ENCODE measurements around the gene HINFP. TPM values are rescaled to one million over a fixed set of nuclear protein-coding genes. Genes with fewer than 3 reads are reported as not detected.

The HINFP gene
- total and polyA plus RNA-seq, 7 experiments from 2014 or later: 14.7 to 79.7 (median 32.7) TPM

DNA sequence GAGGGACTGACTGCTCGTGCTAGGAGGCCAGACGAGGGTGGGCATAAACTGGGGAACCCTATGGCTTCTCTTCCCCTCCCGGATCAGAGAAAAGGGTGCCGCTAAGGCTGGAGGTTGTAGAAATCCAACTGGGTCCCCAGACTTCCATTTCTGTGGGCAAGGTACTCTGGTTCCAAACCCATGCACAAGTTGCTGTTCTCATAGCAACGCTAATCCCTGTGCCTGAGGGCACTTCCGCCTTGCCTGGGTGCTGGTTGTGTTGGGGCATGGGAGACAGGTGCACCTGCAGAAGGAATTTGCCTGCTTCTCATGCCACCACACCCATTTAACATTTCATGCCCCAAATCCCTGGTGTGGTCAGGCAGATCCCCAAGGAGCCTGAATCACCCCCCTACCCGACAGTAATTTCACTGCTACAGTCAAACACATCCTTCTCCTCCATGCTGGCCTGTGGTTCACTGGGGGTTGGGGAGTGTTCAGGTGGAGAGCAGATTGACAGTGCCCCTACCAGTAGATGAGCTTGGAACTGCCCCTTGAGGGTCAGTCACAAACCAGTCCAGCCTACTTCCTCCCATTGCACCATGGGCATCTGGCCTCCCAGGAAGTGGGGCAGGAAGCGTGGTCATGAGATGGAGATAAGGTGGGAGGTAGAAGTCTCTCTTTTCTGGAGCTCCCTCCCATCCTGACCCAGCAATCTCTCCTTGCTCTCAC lies 13.1 kb upstream of the HINFP start:
- H3K9me3 Mint-ChIP-seq: no peaks in the 10 kb centered on the region
- H3K27me3 ChIP-seq (ENCODE audit: control insufficient read depth in 2 of 2, insufficient read depth in 2 of 2, low read length in 2 of 2): no peaks in the 10 kb centered on the region
- H3K4me1 ChIP-seq (ENCODE audit: control insufficient read depth in 2 of 2, insufficient read depth in 2 of 2, low read length in 2 of 2): peaks cover 20 to 25% of the 10 kb centered on the region in 2 donors
- ATAC-seq (no peak), DNase-seq (peak in 7 of 9 donors; percentile 41 to 56 (median 50))
- H3K36me3 ChIP-seq (ENCODE audit: control insufficient read depth in 2 of 3, insufficient read depth in 3 of 3, low read length in 3 of 3): peaks cover 9 to 40% (median 21%) of the 10 kb centered on the region in 3 experiments
- H3K27ac ChIP-seq (ENCODE audit: low read depth, low read length): peak overlapping the region; percentile 93
- intact Hi-C loops (cut with micrococcal nuclease): loop anchor here in 1 of 2 donors (5.0 kb wide), 2 partner anchors 59 to 154 kb away; partner anchors contain the start of gene NLRX1
- no peaks in the 10 kb centered on the region for H3K27me3 Mint-ChIP-seq
- peak overlapping the region; percentile 83 to 98 (median 92) for H3K4me3 Mint-ChIP-seq
- H3K4me3 ChIP-seq (ENCODE audit: low read length): peak overlapping the region; percentile 95
- CTCF ChIA-PET: interaction anchor here (0.7 kb wide), 1 partner anchor 13 kb away, joined by 3 read pairs; a partner anchor contains a TSS
- peaks cover 50 to 74% (median 57%) of the 10 kb centered on the region in 7 donors for H3K4me1 Mint-ChIP-seq
- H3K27ac Mint-ChIP-seq: peak overlapping the region; percentile 80 to 94 (median 86)
- POLR2A ChIA-PET: interaction anchor here (0.8 to 20.2 kb wide), 10 partner anchors 8 to 98 kb away, joined by 3 to 435 read pairs (median 6); partner anchors contain the start of genes C2CD2L, CBL, DPAGT1 and HINFP
- H3K9me3 ChIP-seq (ENCODE audit: control insufficient read depth in 2 of 3, low read length in 3 of 3): no peaks in the 10 kb centered on the region
- peaks cover 7 to 32% (median 19%) of the 10 kb centered on the region in 5 donors for H3K36me3 Mint-ChIP-seq

DNA sequence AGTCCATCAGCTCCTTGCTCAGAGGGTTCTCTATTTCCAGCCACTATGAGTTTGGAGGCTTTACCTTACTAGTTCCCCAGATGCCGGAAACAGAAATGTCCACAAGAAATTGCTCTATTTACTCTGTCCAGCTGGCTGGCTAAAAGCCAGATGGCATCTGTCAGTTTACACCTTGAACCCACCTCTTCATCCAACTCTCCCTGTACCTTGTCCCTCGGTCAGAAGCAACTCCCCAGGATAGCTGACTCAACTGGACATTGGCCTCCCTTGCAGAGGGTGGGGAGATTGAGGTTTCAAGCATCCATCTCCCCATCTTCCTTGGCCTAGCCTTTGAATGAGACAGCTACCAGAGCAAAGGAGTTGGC lies 12.5 kb upstream of the HINFP start:
- no peaks in the 10 kb centered on the region for H3K27me3 Mint-ChIP-seq
- ATAC-seq (no peak), DNase-seq (no peak)
- peak overlapping the region in 8 of 9 donors; percentile 80 to 94 (median 86) for H3K27ac Mint-ChIP-seq
- CTCF ChIA-PET: interaction anchor here (0.7 to 1.4 kb wide), 2 partner anchors 13 to 213 kb away, joined by 3 read pairs; a partner anchor contains a TSS
- intact Hi-C loops (cut with micrococcal nuclease): loop anchor here in 1 of 2 donors (5.0 kb wide), 2 partner anchors 58 to 153 kb away; partner anchors contain the start of gene NLRX1
- H3K4me1 Mint-ChIP-seq: peaks cover 49 to 71% (median 54%) of the 10 kb centered on the region in 7 donors
- H3K27me3 ChIP-seq (ENCODE audit: control insufficient read depth in 2 of 2, insufficient read depth in 2 of 2, low read length in 2 of 2): no peaks in the 10 kb centered on the region
- H3K9me3 ChIP-seq (ENCODE audit: control insufficient read depth in 2 of 3, low read length in 3 of 3): no peaks in the 10 kb centered on the region
- H3K9me3 Mint-ChIP-seq: no peaks in the 10 kb centered on the region
- peaks cover 9 to 45% (median 21%) of the 10 kb centered on the region in 3 experiments for H3K36me3 ChIP-seq (ENCODE audit: control insufficient read depth in 2 of 3, insufficient read depth in 3 of 3, low read length in 3 of 3)
- POLR2A ChIA-PET: interaction anchor here (0.8 to 20.2 kb wide), 9 partner anchors 7 to 225 kb away, joined by 3 to 435 read pairs (median 6); partner anchors contain the start of genes C2CD2L, CBL, DPAGT1 and HINFP
- peaks cover 7 to 35% (median 19%) of the 10 kb centered on the region in 5 donors for H3K36me3 Mint-ChIP-seq
- H3K4me3 ChIP-seq (ENCODE audit: low read length): peak overlapping the region; percentile 95
- peaks cover 20 to 24% of the 10 kb centered on the region in 2 donors for H3K4me1 ChIP-seq (ENCODE audit: control insufficient read depth in 2 of 2, insufficient read depth in 2 of 2, low read length in 2 of 2)
- peak overlapping the region; percentile 83 to 98 (median 92) for H3K4me3 Mint-ChIP-seq
- peak overlapping the region; percentile 93 for H3K27ac ChIP-seq (ENCODE audit: low read depth, low read length)

DNA sequence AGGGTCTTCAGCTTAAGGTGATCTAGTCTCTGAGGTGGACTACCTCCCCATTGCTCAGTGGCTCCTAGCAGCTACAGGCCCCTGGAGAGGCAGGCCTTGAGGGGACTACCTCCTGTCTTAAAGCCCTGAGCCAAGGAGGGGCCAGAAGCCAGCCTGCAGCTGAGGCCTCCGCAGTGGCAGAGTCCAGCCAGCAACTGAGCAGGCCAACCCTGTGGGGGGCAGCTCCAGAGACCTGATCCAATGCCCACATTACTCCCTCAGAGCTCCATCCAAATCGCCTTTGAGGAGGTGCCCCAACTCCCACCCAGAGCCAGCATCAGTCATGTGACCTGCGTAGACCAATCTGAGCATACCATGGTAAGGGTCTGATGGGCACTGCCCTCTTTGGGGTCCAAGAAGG lies 11.5 kb upstream of the HINFP start:
- H3K36me3 ChIP-seq (ENCODE audit: control insufficient read depth in 2 of 3, insufficient read depth in 3 of 3, low read length in 3 of 3): peaks cover 9 to 53% (median 21%) of the 10 kb centered on the region in 3 experiments
- Mint-ChIP-seq H3K4me1 (peaks cover 47 to 70% (median 55%) of the 10 kb centered on the region in 7 donors), H3K9me3 (no peaks in the 10 kb centered on the region), H3K27ac (peak overlapping the region; percentile 31 to 91 (median 85)), H3K4me3 (peak overlapping the region in 9 of 10 donors; percentile 83 to 98 (median 92)), H3K27me3 (no peaks in the 10 kb centered on the region), H3K36me3 (peaks cover 7 to 41% (median 19%) of the 10 kb centered on the region in 5 donors)
- ATAC-seq (no peak), DNase-seq (no peak)
- H3K9me3 ChIP-seq (ENCODE audit: control insufficient read depth in 2 of 3, low read length in 3 of 3): no peaks in the 10 kb centered on the region
- H3K27me3 ChIP-seq (ENCODE audit: control insufficient read depth in 2 of 2, insufficient read depth in 2 of 2, low read length in 2 of 2): no peaks in the 10 kb centered on the region
- CTCF ChIA-PET: interaction anchor here (0.8 to 1.4 kb wide), 3 partner anchors 11 to 212 kb away, joined by 3 to 4 read pairs (median 3); partner anchors contain the start of genes CBL and HINFP
- peaks cover 20 to 33% of the 10 kb centered on the region in 2 donors for H3K4me1 ChIP-seq (ENCODE audit: control insufficient read depth in 2 of 2, insufficient read depth in 2 of 2, low read length in 2 of 2)
- POLR2A ChIA-PET: interaction anchor here (0.6 to 20.2 kb wide), 11 partner anchors 6 to 224 kb away, joined by 3 to 435 read pairs (median 6); partner anchors contain the start of genes C2CD2L, CBL, CENATAC and DPAGT1
- H3K27ac ChIP-seq (ENCODE audit: low read depth, low read length): peak overlapping the region; percentile 93
- intact Hi-C loops (cut with micrococcal nuclease): loop anchor here in 1 of 2 donors (5.0 kb wide), 2 partner anchors 57 to 152 kb away; partner anchors contain the start of gene NLRX1
- no peak overlapping the region for H3K4me3 ChIP-seq (ENCODE audit: low read length)

DNA sequence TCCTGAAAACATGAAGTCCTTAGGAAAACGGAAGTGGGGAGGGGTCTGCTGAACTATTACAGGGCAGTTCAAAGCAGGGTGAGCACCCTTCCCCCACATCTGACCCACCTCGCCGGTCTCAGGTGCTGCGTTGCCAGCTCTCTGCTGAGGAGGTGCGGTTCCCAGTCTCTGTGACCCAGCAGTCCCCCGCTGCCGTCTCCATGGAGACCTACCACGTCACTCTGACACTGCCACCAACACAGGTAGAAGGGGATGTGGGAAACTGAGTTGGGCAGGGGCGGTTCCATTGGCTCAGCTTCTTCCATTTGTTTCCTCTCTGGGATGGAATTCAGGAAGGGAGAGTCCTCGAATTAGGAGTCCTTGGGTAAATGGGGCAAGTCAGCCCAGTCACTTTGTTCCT lies 10.9 kb upstream of the HINFP start:
- no peak for DNase-seq
- peaks cover 20 to 39% of the 10 kb centered on the region in 2 donors for H3K4me1 ChIP-seq (ENCODE audit: control insufficient read depth in 2 of 2, insufficient read depth in 2 of 2, low read length in 2 of 2)
- Mint-ChIP-seq H3K9me3 (no peaks in the 10 kb centered on the region), H3K36me3 (peaks cover 11 to 45% (median 24%) of the 10 kb centered on the region in 5 donors), H3K4me1 (peaks cover 48 to 75% (median 59%) of the 10 kb centered on the region in 7 donors), H3K27ac (peak overlapping the region; percentile 38 to 88 (median 80)), H3K27me3 (no peaks in the 10 kb centered on the region), H3K4me3 (peak overlapping the region in 7 of 10 donors; percentile 5 to 96 (median 32))
- H3K27ac ChIP-seq (ENCODE audit: low read depth, low read length): peak overlapping the region; percentile 93
- no peak for ATAC-seq
- H3K27me3 ChIP-seq (ENCODE audit: control insufficient read depth in 2 of 2, insufficient read depth in 2 of 2, low read length in 2 of 2): no peaks in the 10 kb centered on the region
- H3K9me3 ChIP-seq (ENCODE audit: control insufficient read depth in 2 of 3, low read length in 3 of 3): no peaks in the 10 kb centered on the region
- H3K36me3 ChIP-seq (ENCODE audit: control insufficient read depth in 2 of 3, insufficient read depth in 3 of 3, low read length in 3 of 3): peaks cover 9 to 53% (median 21%) of the 10 kb centered on the region in 3 experiments
- ChIA-PET POLR2A (interaction anchor here (1.8 to 20.2 kb wide), 4 partner anchors 6 to 43 kb away, joined by 6 to 435 read pairs (median 221); partner anchors contain the start of genes C2CD2L, DPAGT1, HINFP and HMBS), CTCF (interaction anchor here (1.4 kb wide), 1 partner anchor 212 kb away, joined by 3 read pairs; no protein-coding TSS in a partner anchor)
- no peak overlapping the region for H3K4me3 ChIP-seq (ENCODE audit: low read length)
- intact Hi-C loops (cut with micrococcal nuclease): no loop called here

DNA sequence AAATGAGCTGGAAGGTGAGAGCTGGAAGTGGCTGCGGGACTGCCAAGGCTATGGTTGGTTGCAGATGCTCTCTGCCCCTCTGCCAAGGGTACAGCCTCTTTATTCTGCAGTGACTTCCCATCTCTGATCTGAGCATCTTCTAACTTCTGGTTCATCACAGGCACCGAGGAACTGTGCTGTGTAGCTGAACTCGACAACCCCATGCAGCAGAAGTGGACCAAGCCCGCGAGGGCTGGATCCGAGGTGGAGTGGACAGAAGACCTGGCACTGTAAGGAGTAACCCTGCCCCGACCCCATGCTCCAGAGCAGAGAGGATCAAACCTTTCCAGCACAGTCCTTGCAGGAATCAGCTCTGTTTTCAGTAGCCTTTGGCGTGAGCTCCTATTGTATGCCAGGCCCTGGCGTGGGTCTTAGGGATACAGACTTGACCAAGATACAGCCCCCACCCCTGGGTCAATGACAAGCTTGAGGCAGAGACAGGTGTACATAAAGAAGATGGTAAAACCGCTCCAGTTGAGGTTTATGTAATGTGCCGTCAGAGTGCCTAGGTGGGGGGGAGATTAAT lies 9.9 kb upstream of the HINFP start:
- CTCF ChIA-PET: interaction anchor here (1.5 kb wide), 1 partner anchor 9 kb away, joined by 7 read pairs; the partner anchor contains the start of gene DPAGT1

More for the DNA sequence above, 9.9 kb upstream of the HINFP start:
- peaks cover 9 to 53% (median 21%) of the 10 kb centered on the region in 3 experiments for H3K36me3 ChIP-seq (ENCODE audit: control insufficient read depth in 2 of 3, insufficient read depth in 3 of 3, low read length in 3 of 3)
- DNase-seq (no peak), ATAC-seq (no peak)
- H3K4me1 ChIP-seq (ENCODE audit: control insufficient read depth in 2 of 2, insufficient read depth in 2 of 2, low read length in 2 of 2): peaks cover 18 to 44% of the 10 kb centered on the region in 2 donors
- Mint-ChIP-seq H3K27ac (peak overlapping the region in 8 of 9 donors; percentile 31 to 85 (median 60)), H3K4me1 (peaks cover 50 to 75% (median 59%) of the 10 kb centered on the region in 7 donors), H3K9me3 (no peaks in the 10 kb centered on the region), H3K27me3 (no peaks in the 10 kb centered on the region), H3K36me3 (peaks cover 12 to 51% (median 25%) of the 10 kb centered on the region in 5 donors), H3K4me3 (no peak overlapping the region)
- no peak overlapping the region for H3K4me3 ChIP-seq (ENCODE audit: low read length)
- POLR2A ChIA-PET: interaction anchor here (1.6 to 16.1 kb wide), 3 partner anchors 10 to 44 kb away, joined by 7 to 435 read pairs (median 13); partner anchors contain the start of genes C2CD2L, DPAGT1, HINFP and VPS11
- peak overlapping the region; percentile 18 for H3K27ac ChIP-seq (ENCODE audit: low read depth, low read length)
- intact Hi-C loops (cut with micrococcal nuclease): no loop called here
- no peaks in the 10 kb centered on the region for H3K9me3 ChIP-seq (ENCODE audit: control insufficient read depth in 2 of 3, low read length in 3 of 3)
- no peaks in the 10 kb centered on the region for H3K27me3 ChIP-seq (ENCODE audit: control insufficient read depth in 2 of 2, insufficient read depth in 2 of 2, low read length in 2 of 2)

Measured in naive thymus-derived CD4-positive, alpha-beta T cell (primary cell).